Measurements from ENCODE around the gene SESN2. TPM values are rescaled to one million over a fixed set of nuclear protein-coding genes. Genes with fewer than 3 reads are reported as not detected.

The SESN2 gene
- total RNA-seq, 4 donors from 2014 or later: 7.8 to 20.6 (median 9.3) TPM

GRCh38 chr1:28282426-28283407, 23.4 kb downstream of the SESN2 start:
- no peaks in the 10 kb centered on the region for H3K9me3 ChIP-seq
- H3K4me3 ChIP-seq: no peak overlapping the region
- intact Hi-C loops (cut with DNase I): no loop called here
- no peak overlapping the region for H3K27ac ChIP-seq
- H3K4me1 ChIP-seq: peaks cover 0 to 5% (median 0%) of the 10 kb centered on the region in 3 donors
- peaks cover 14 to 53% (median 26%) of the 10 kb centered on the region in 3 donors for H3K36me3 ChIP-seq
- no peak for DNase-seq
- WGBS, 2 donors: 76 to 84% methylated on average over 12 to 14 of the region's 14 CpGs
- no peak for TF ChIP-seq POLR2A (IDR thresholded peaks at IDR 0.05)
- TF ChIP-seq, protein P1, sequence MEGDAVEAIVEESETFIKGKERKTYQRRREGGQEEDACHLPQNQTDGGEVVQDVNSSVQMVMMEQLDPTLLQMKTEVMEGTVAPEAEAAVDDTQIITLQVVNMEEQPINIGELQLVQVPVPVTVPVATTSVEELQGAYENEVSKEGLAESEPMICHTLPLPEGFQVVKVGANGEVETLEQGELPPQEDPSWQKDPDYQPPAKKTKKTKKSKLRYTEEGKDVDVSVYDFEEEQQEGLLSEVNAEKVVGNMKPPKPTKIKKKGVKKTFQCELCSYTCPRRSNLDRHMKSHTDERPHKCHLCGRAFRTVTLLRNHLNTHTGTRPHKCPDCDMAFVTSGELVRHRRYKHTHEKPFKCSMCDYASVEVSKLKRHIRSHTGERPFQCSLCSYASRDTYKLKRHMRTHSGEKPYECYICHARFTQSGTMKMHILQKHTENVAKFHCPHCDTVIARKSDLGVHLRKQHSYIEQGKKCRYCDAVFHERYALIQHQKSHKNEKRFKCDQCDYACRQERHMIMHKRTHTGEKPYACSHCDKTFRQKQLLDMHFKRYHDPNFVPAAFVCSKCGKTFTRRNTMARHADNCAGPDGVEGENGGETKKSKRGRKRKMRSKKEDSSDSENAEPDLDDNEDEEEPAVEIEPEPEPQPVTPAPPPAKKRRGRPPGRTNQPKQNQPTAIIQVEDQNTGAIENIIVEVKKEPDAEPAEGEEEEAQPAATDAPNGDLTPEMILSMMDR (IDR thresholded peaks at IDR 0.05): no peak
- no peaks in the 10 kb centered on the region for H3K27me3 ChIP-seq

DNA sequence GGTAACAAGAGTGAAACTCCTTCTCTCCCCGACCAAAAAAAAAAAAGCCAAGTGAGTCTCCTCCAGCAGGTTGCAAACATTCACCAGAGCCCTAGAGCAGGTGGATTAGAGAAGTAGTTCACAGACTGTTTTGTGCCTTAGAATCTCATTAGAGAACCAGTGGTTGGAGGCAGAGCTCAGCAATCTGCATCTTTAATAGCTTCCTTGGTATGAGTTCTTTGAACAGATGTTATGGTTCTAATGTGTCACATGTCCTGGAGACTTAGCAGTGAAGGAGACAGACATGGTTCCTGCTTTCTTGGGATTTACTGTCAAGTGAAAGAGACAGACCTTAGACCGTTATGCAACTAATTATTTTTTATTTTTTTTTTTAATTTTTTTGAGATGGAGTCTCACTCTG, 26.8 kb downstream of the SESN2 start:
- WGBS, 2 donors: 52 to 57% methylated on average over 1 to 2 of the region's 2 CpGs
- Histone ChIP-seq H3K4me3 (no peak overlapping the region), H3K27me3 (no peaks in the 10 kb centered on the region), H3K27ac (no peak overlapping the region), H3K9me3 (no peaks in the 10 kb centered on the region), H3K36me3 (peaks cover 5 to 19% (median 6%) of the 10 kb centered on the region in 3 donors), H3K4me1 (peaks cover 0 to 5% (median 0%) of the 10 kb centered on the region in 3 donors)
- TF ChIP-seq, protein P1 (IDR thresholded peaks at IDR 0.05): no peak
- no peak for TF ChIP-seq POLR2A (IDR thresholded peaks at IDR 0.05)
- DNase-seq: no peak
- intact Hi-C loops (cut with DNase I): no loop called here

- H3K27ac ChIP-seq: no peak overlapping the region
- H3K36me3 ChIP-seq: no peaks in the 10 kb centered on the region
Observed at GRCh38 chr1:28288487-28288886, 29.2 kb downstream of the SESN2 start.

DNA sequence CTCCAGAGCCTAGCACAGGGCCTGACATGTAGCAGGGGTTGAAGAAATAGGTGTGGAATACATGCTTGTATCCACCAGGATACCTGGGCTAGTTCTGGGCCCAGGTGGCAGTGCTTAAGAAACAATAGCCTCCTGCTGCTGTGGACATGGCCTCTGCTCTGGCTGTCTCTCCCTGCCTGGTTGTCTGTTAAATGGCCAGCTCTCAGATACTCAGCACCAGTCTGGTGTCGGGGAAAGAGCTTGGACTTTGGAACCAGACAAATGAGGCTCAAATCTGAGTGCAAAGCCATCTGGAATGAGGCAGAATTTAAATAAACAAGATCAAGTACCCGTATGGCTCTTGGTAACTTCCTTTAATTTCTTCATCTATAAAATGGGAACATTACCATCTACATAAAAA, 31.5 kb downstream of the SESN2 start:
- 48 to 71% methylated on average over 2 of the region's 2 CpGs for WGBS, 2 donors
- Histone ChIP-seq H3K4me1 (peaks cover 0 to 5% (median 0%) of the 10 kb centered on the region in 3 donors), H3K4me3 (no peak overlapping the region), H3K27me3 (no peaks in the 10 kb centered on the region), H3K27ac (no peak overlapping the region), H3K36me3 (no peaks in the 10 kb centered on the region), H3K9me3 (no peaks in the 10 kb centered on the region)
- intact Hi-C loops (cut with DNase I): no loop called here
- TF ChIP-seq, protein P1 (IDR thresholded peaks at IDR 0.05): no peak
- no peak for TF ChIP-seq POLR2A (IDR thresholded peaks at IDR 0.05)
- no peak for DNase-seq

More at GRCh38 chr1:28288487-28288886, 29.2 kb downstream of the SESN2 start:
- WGBS, 2 donors: 84 to 85% methylated on average over 2 to 8 of the region's 8 CpGs
- DNase-seq: no peak
- no peak overlapping the region for H3K4me3 ChIP-seq
- peaks cover 0 to 5% (median 0%) of the 10 kb centered on the region in 3 donors for H3K4me1 ChIP-seq
- intact Hi-C loops (cut with DNase I): no loop called here
- TF ChIP-seq, protein P1 (IDR thresholded peaks at IDR 0.05): no peak
- TF ChIP-seq POLR2A (IDR thresholded peaks at IDR 0.05): no peak
- no peaks in the 10 kb centered on the region for H3K9me3 ChIP-seq
- H3K27me3 ChIP-seq: no peaks in the 10 kb centered on the region

DNA sequence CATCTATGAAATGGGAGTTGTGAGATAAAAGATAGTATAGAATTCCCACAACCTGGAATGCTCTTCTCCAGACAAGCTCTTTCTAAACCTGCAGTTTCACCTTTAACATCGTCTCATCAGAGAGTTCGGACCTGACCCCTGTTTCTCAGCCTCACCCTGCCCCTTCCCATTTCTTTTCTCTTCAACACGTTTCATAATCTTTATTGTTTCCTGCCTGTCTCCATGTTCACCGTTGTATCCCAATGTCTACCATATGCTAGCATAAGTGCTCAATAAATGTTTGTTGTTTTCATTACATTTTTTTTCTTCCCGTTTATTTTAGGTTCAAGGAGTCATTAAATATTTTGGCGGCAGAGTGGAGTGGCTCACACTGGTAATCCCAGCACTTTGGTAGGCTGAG, 32.4 kb downstream of the SESN2 start:
- no peaks in the 10 kb centered on the region for H3K9me3 ChIP-seq
- intact Hi-C loops (cut with DNase I): no loop called here
- no peak overlapping the region for H3K27ac ChIP-seq
- DNase-seq: no peak
- no peaks in the 10 kb centered on the region for H3K27me3 ChIP-seq
- H3K4me3 ChIP-seq: no peak overlapping the region
- H3K4me1 ChIP-seq: peaks cover 0 to 5% (median 0%) of the 10 kb centered on the region in 3 donors
- WGBS, 2 donors: 60 to 61% methylated on average over 6 of the region's 6 CpGs
- H3K36me3 ChIP-seq: no peaks in the 10 kb centered on the region
- no peak for TF ChIP-seq POLR2A (IDR thresholded peaks at IDR 0.05)
- TF ChIP-seq, protein P1 (IDR thresholded peaks at IDR 0.05): no peak
